Measurements from ENCODE around the gene ATP5PD. TPM values are rescaled to one million over a fixed set of nuclear protein-coding genes. Genes with fewer than 3 reads are reported as not detected.
A peak's percentile ranks its signal among the peaks of the same experiment; 100 is the strongest.

Gene ATP5PD
- total RNA-seq: 100 to 1,000 TPM; 303 to 480 (median 367) TPM
- polyA plus RNA-seq: 100 to 1,000 TPM; 481 to 726 (median 592) TPM

- peak within 1 kb of the TSS; percentile 78 to 99 (median 92) for H3K4me3 ChIP-seq
- 0% methylated on average over 72 of the region's 72 CpGs for WGBS, 2 donors
- no peaks in the 10 kb centered on the region for H3K27me3 ChIP-seq
- peak within 1 kb of the TSS; percentile 96 to 100 (median 98) for H3K27ac ChIP-seq
- peaks cover 6 to 25% (median 8%) of the 10 kb centered on the region in 4 donors for H3K36me3 ChIP-seq
- no peaks in the 10 kb centered on the region for H3K9me3 ChIP-seq
- intact Hi-C loops (cut with DNase I): loop anchor here (5.0 kb wide), 2 partner anchors 59 to 136 kb away; partner anchors contain the start of genes CDR2L and SUMO2
- peaks cover 0 to 35% (median 28%) of the 10 kb centered on the region in 4 donors for H3K4me1 ChIP-seq
- peak; percentile 99 for DNase-seq
- TF ChIP-seq EP300 (IDR thresholded peaks at IDR 0.05) (no peak), POLR2A (IDR thresholded peaks at IDR 0.05) (peak; percentile 97 to 98), POLR2AphosphoS5 (IDR thresholded peaks at IDR 0.05) (peak; percentile 98 to 100 (median 99))
- TF ChIP-seq, protein P1, sequence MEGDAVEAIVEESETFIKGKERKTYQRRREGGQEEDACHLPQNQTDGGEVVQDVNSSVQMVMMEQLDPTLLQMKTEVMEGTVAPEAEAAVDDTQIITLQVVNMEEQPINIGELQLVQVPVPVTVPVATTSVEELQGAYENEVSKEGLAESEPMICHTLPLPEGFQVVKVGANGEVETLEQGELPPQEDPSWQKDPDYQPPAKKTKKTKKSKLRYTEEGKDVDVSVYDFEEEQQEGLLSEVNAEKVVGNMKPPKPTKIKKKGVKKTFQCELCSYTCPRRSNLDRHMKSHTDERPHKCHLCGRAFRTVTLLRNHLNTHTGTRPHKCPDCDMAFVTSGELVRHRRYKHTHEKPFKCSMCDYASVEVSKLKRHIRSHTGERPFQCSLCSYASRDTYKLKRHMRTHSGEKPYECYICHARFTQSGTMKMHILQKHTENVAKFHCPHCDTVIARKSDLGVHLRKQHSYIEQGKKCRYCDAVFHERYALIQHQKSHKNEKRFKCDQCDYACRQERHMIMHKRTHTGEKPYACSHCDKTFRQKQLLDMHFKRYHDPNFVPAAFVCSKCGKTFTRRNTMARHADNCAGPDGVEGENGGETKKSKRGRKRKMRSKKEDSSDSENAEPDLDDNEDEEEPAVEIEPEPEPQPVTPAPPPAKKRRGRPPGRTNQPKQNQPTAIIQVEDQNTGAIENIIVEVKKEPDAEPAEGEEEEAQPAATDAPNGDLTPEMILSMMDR (IDR thresholded peaks at IDR 0.05): no peak
These were observed at the start of gene ATP5PD, which contains the start of gene KCTD2 for GRCh38 chr17:75046407-75047289. Gene ATP5PD, minus strand, starts transcription at chr17:75046969. Its CDS starts 4,319 bp downstream, at chr17:75042650. Gene KCTD2, plus strand, starts transcription at chr17:75047225. Its CDS starts 26 bp downstream, at chr17:75047251.

DNA sequence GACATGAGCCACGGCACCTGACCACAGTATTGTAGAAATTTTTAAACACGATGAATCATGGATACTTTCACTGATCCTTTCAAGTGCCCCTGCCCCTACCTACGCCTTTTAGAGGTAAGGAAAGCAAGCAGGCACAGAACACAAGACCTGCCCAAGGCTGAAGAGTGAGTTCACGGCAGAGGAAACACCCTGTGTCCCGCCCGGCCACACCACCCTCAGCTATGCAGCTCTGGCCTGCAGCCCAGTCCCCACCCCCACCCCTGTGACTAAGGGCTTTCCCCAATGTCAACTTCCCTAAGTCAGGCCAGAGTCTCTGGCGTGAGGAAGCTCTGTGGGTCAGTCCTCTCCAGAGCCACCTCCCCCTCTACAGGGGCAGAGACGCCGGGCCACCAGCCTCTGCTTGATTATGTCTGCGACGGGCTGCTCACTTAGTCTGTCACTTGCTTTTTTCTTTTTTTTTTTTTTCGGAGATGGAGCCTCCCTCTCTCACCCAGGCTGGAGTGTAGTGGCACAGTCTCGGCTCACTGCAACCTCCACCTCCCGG lies 49.4 kb upstream of the ATP5PD start:
- WGBS, 2 donors: 9 to 44% methylated on average over 14 of the region's 14 CpGs
- Histone ChIP-seq H3K9me3 (no peaks in the 10 kb centered on the region), H3K4me3 (no peak overlapping the region), H3K27me3 (no peaks in the 10 kb centered on the region), H3K4me1 (peaks cover 0 to 18% (median 9%) of the 10 kb centered on the region in 4 donors), H3K27ac (peak overlapping the region in 1 of 4 donors; percentile 46), H3K36me3 (peaks cover 0 to 13% (median 0%) of the 10 kb centered on the region in 4 donors)
- TF ChIP-seq, protein P1 (IDR thresholded peaks at IDR 0.05): no peak
- no peak for TF ChIP-seq POLR2AphosphoS5 (IDR thresholded peaks at IDR 0.05)
- no peak for TF ChIP-seq EP300 (IDR thresholded peaks at IDR 0.05)
- no peak for TF ChIP-seq POLR2A (IDR thresholded peaks at IDR 0.05)
- DNase-seq: no peak
- intact Hi-C loops (cut with DNase I): no loop called here

DNA sequence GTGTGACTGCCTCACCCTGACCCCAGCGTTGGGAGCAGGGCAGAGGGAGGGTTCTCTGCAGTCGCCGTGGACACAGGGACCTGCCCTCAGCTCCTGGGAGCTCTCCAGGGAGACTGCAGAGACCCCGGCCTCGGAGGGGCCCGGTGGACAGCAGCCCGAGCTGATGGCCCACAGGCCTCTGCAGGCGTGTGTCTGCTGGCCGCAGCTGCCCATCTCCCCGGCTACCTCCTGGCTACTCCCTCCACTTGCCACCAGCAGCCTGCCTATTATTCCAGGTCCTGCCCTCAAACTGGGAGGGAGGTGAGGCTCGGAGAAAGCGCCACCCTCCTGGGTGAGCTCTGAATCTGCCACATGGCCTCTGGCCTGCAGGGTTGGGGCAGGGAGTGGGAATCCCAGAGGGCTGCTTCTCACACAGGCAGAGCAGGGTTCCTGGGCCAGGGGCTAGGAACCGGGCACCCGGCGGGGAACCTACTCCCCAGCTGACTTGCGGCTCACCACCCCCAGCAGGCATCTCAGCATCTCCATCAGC lies 48.2 kb upstream of the ATP5PD start:
- TF ChIP-seq EP300 (IDR thresholded peaks at IDR 0.05): no peak
- no peak for TF ChIP-seq POLR2A (IDR thresholded peaks at IDR 0.05)
- TF ChIP-seq POLR2AphosphoS5 (IDR thresholded peaks at IDR 0.05): no peak
- TF ChIP-seq, protein P1 (IDR thresholded peaks at IDR 0.05): no peak
- Histone ChIP-seq H3K9me3 (no peaks in the 10 kb centered on the region), H3K4me3 (no peak overlapping the region), H3K4me1 (peaks cover 0 to 24% (median 14%) of the 10 kb centered on the region in 4 donors), H3K27me3 (no peaks in the 10 kb centered on the region), H3K36me3 (peaks cover 0 to 3% (median 0%) of the 10 kb centered on the region in 4 donors), H3K27ac (no peak overlapping the region)
- 56 to 75% methylated on average over 16 of the region's 16 CpGs for WGBS, 2 donors
- DNase-seq: no peak
- intact Hi-C loops (cut with DNase I): no loop called here

DNA sequence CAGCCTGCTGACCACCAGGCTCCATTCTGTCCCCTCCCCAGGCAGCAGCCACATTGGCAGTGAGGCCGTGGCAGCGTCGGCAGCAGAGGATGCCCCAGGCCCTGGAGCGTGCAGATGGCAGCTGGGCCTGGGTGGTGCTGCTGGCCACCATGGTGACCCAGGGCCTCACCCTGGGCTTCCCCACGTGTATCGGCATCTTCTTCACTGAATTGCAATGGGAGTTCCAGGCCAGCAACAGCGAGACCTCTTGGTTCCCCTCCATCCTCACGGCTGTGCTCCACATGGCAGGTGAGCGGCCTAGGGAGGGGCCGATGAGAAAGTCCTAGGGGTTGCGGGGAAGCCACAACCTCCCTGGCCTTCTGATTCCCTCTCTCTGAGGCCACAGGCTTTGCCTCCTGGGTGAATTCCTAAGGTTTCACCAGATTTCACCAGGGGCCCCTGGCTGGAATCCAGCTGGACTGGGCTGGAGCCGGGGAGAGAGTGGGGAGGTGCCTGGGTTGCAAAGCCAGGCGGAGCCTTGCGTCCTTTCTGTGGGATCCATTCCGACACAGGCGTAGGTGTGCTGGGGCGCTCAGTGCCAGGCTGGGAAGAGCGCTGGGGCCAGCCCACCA lies 46.9 kb upstream of the ATP5PD start:
- TF ChIP-seq, protein P1 (IDR thresholded peaks at IDR 0.05): no peak
- TF ChIP-seq POLR2A (IDR thresholded peaks at IDR 0.05) (no peak), POLR2AphosphoS5 (IDR thresholded peaks at IDR 0.05) (no peak), EP300 (IDR thresholded peaks at IDR 0.05) (no peak)
- intact Hi-C loops (cut with DNase I): no loop called here
- no peaks in the 10 kb centered on the region for H3K27me3 ChIP-seq
- H3K36me3 ChIP-seq: no peaks in the 10 kb centered on the region
- peak overlapping the region in 2 of 4 donors; percentile 20 to 34 for H3K27ac ChIP-seq
- no peak overlapping the region for H3K4me3 ChIP-seq
- WGBS, 2 donors: 89 to 91% methylated on average over 18 of the region's 18 CpGs
- DNase-seq: no peak
- H3K9me3 ChIP-seq: no peaks in the 10 kb centered on the region
- peaks cover 0 to 32% (median 18%) of the 10 kb centered on the region in 4 donors for H3K4me1 ChIP-seq

Measured in sigmoid colon (tissue), 7 donors.